Hepatic stellate cell (primary cell): ENCODE data around the gene OR5A1.

ENCODE experiments used
- DNase-seq: peaks from one replicate; pipeline ENCODE4 v3.0.0; 2011; ENCODE audit warnings: low spot score

OR5A1 gene

DNA sequence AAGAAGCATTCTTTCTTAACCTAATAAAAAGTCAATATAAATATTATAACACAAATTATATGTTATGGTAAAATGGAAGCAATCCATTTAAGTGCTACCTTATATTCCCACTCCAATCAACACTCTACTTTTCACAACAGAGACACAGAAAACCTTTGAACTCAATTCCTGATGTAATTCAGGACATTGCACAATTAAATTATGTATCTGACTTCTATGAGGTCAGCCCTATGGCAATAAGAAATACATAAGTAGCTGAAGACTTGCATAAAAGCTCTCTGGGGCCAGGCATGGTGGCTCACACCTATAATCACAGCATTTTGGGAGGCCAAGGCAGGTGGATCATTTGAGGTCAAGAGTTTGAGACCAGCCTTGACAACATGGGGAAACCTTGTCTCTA, 43.6 kb downstream of the OR5A1 start:
- DNase-seq, result no peak

DNA sequence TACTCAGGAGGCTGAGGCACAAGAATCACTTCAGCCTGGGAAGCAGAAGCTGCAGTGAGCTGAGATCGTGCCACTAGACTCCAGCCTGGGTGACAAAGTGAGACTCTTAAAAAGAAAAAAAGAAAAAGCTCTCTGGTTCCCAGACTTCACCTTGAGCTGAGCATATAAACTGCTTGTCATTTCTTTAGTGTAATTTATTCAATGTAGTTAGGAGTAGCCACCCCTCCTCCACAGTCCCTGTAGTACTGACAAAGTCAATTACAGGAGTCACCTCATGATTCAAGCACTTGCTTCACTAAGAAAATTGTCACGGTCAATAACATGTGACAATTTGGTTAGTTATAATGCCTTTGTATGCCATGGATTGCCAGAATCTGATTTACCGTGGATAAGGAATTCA, 44.1 kb downstream of the OR5A1 start:
- no peak for DNase-seq
